OCI-LY3 (cell line): Measurements from ENCODE around the gene MCC.
"Not testable (repeated sequence)": the region's sequence is repeated elsewhere in the genome, so short reads cannot be mapped to it uniquely, and the experiment has no call there.

Experiments used
- H2AFZ ChIP-seq: fragments of 200-600, 300-600 bp; shearing (Covaris generic); 2 replicates; pipeline ENCODE4 v1.6.0; 2014; ENCODE audit warnings: antibody characterized with exemption, low read depth, low read length
- H3K27ac ChIP-seq: fragments of 200-600, 300-600 bp; sonication (generic); 2 replicates; pipeline ENCODE4 v1.5.1; 2014; ENCODE audit warnings: mild to moderate bottlenecking, low read length, moderate library complexity, mixed read lengths
- H3K27me3 ChIP-seq: fragments of 200-600, 300-600 bp; sonication (generic); 2 replicates; pipeline ENCODE4 v1.6.1; 2014; ENCODE audit warnings: low read depth, low read length, mixed read lengths
- H3K36me3 ChIP-seq: fragments of 200-600, 300-600 bp; sonication (generic); replicated peaks from 2 replicates; pipeline ENCODE3; 2014; ENCODE audit warnings: low read depth, low read length, mixed read lengths
- H3K4me1 ChIP-seq: fragments of 300-600, 200-600 bp; sonication (generic); 2 replicates; pipeline ENCODE4 v1.6.1; 2014; ENCODE audit warnings: low read length, mixed read lengths
- H3K4me2 ChIP-seq: fragments of 200-600, 300-600 bp; sonication (generic); 2 replicates; pipeline ENCODE4 v1.6.1; 2014; ENCODE audit warnings: low read length, mixed read lengths
- H3K4me3 ChIP-seq: fragments of 300-600, 200-600 bp; sonication (generic); 2 replicates; pipeline ENCODE4 v1.5.1; 2014; ENCODE audit warnings: antibody characterized with exemption, mild to moderate bottlenecking, low read length, moderate library complexity
- H3K79me2 ChIP-seq: fragments of 300-600, 200-600 bp; shearing (Covaris generic); 2 replicates; pipeline ENCODE4 v1.6.1; 2014; ENCODE audit warnings: mild to moderate bottlenecking, low read length, mixed read lengths
- H3K9ac ChIP-seq: fragments of 300-600, 200-600 bp; shearing (Covaris generic); 2 replicates; pipeline ENCODE4 v1.6.0; 2014; ENCODE audit warnings: mild to moderate bottlenecking, low read length, moderate library complexity
- H3K9me3 ChIP-seq: fragments of 200-600, 300-600 bp; shearing (Covaris generic); 2 replicates; pipeline ENCODE4 v1.6.1; 2014; ENCODE audit warnings: low read length, mixed read lengths; ENCODE audit not compliant: insufficient read depth
- H4K20me1 ChIP-seq: fragments of 200-600, 300-600 bp; sonication (generic); 2 replicates; pipeline ENCODE4 v1.6.1; 2016; ENCODE audit warnings: low read length, mixed read lengths; ENCODE audit not compliant: insufficient read depth
- CTCF ChIP-seq: fragments of 200-600, 300-600 bp; sonication (generic); IDR thresholded peaks from 2 replicates; pipeline ENCODE4 v1.5.1; 2014; ENCODE audit warnings: antibody characterized with exemption, low read length, low read depth
- EZH2phosphoT487 ChIP-seq: fragments of 200-600 bp; shearing (Covaris generic); IDR thresholded peaks from 2 replicates; pipeline ENCODE4 v1.6.1; 2018; ENCODE audit warnings: antibody characterized with exemption, mixed run types, low read depth

Gene MCC

DNA sequence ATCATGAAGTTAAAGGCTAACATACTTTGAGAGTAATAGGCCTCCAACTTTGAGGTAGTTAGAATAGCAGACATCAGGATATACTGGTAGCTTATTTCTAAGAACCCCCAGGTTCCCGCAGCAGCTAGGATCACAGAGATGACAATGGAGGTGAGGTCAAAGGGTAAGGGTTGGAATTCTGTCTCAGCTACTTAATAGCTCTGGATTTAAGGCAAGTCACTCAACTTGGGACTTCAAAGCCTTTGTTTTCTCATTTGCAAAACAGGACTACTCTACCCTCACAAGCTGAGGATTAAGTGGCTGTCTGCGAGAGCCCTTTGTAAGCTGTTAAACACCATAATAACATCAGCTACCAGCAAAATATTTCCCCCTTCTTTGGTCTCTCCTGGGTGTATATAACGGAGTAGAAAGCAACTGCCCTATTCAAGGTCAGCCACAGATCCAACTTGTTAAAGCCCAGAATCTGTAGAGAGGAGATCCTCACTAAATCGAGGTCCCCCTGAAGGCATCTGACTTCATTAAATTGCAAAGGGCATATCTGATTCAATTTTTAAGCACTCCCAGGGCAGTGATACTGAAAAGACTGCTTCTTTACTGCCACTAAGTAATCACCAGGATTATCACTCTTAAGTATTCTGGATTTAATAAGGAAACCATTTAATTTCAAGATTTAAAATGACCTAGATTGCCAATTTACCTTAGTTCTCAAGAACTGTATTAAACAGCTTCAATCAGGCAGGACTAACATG is 407.0 kb downstream of the MCC start:
- TF ChIP-seq CTCF (no peak), EZH2phosphoT487 (no peak)
- H3K27ac ChIP-seq, result no peak overlapping the region
- H3K27me3 ChIP-seq, result no peaks in the 10 kb centered on the region
- no peak overlapping the region for H3K9ac ChIP-seq
- H2AFZ ChIP-seq, result no peak overlapping the region
- H3K4me2 ChIP-seq, result no peak overlapping the region
- no peaks in the 10 kb centered on the region for H3K9me3 ChIP-seq
- no peaks in the 10 kb centered on the region for H4K20me1 ChIP-seq
- no peaks in the 10 kb centered on the region for H3K79me2 ChIP-seq
- H3K36me3 ChIP-seq, result no peaks in the 10 kb centered on the region
- H3K4me1 ChIP-seq, result no peaks in the 10 kb centered on the region
- H3K4me3 ChIP-seq, result no peak overlapping the region

DNA sequence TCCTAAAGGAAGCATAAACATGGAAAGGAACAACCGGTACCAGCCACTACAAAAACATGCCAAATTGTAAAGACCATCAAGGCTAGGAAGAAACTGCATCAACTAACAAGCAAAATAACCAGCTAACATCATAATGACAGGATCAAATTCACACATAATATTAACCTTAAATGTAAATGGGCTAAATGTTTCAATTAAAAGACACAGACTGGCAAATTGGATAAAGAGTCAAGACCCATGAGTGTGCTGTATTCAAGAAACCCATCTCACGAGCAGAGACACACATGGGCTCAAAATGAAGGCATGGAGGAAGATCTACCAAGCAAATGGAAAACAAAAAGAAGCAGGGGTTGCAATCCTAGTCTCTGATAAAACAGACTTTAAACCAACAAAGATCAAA is 411.6 kb downstream of the MCC start:
- H3K27ac ChIP-seq, H2AFZ ChIP-seq, H3K79me2 ChIP-seq, H3K9me3 ChIP-seq, H3K4me1 ChIP-seq, H4K20me1 ChIP-seq, H3K9ac ChIP-seq, H3K36me3 ChIP-seq, H3K4me3 ChIP-seq, H3K27me3 ChIP-seq, H3K4me2 ChIP-seq: not testable (repeated sequence)

DNA sequence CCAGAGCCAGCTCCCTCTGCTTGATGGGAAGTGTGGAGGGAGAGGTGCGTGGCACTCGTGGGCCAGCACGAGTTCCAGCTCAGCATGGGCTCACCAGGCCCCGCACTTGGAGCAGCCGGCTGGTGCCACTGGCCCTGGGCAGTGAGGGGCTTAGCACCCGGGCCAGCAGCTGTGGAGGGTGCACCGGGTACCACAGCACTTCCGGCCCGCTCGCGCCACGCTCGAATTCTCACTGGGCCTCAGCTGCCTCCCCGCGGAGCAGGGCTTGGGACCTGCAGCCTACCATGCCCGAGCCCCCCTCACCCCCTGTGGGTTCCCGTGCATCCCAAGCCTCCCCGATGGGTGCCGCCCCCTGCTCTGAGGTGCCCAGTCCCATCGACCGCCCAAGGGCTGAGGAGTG is 413.2 kb downstream of the MCC start:
- Histone ChIP-seq H3K36me3 (no peaks in the 10 kb centered on the region), H3K27ac (no peak overlapping the region), H3K4me1 (no peaks in the 10 kb centered on the region), H3K4me3 (no peak overlapping the region), H3K79me2 (no peaks in the 10 kb centered on the region), H2AFZ (no peak overlapping the region), H4K20me1 (no peaks in the 10 kb centered on the region), H3K9me3 (no peaks in the 10 kb centered on the region), H3K4me2 (no peak overlapping the region), H3K9ac (no peak overlapping the region), H3K27me3 (no peaks in the 10 kb centered on the region)
- TF ChIP-seq CTCF, result no peak

- H4K20me1 ChIP-seq, H3K4me1 ChIP-seq, H3K27ac ChIP-seq, H3K79me2 ChIP-seq, H3K4me2 ChIP-seq, H3K36me3 ChIP-seq, H2AFZ ChIP-seq, H3K4me3 ChIP-seq, H3K27me3 ChIP-seq, H3K9me3 ChIP-seq, H3K9ac ChIP-seq: not testable (repeated sequence)
Measured at GRCh38 chr5:113073629-113074034, 414.6 kb downstream of the MCC start.

- Histone ChIP-seq H3K27ac (no peak overlapping the region), H3K79me2 (no peaks in the 10 kb centered on the region), H3K36me3 (no peaks in the 10 kb centered on the region), H3K4me1 (no peaks in the 10 kb centered on the region), H3K9ac (no peak overlapping the region), H3K27me3 (no peaks in the 10 kb centered on the region), H2AFZ (no peak overlapping the region), H3K4me2 (no peak overlapping the region), H3K9me3 (no peaks in the 10 kb centered on the region), H4K20me1 (no peaks in the 10 kb centered on the region), H3K4me3 (no peak overlapping the region)
- TF ChIP-seq CTCF (no peak), EZH2phosphoT487 (no peak)
Measured at GRCh38 chr5:113071401-113071800, 416.9 kb downstream of the MCC start.
